H1 (cell line): ENCODE data around the gene MYNN. TPM values are rescaled to one million over a fixed set of nuclear protein-coding genes. Genes with fewer than 3 reads are reported as not detected.

Experiments used
- CTCF ChIA-PET: fragments of 300-600 bp; sonication (Branson Sonifier 250); formaldehyde crosslinking; loops from one replicate; lab custom pipeline; 2021; ENCODE audit not compliant: partially characterized antibody; lab: Charles Lee
- POLR2A ChIA-PET: fragments of 300-600 bp; sonication (Branson Sonifier 250); formaldehyde crosslinking; loops from one replicate; lab custom pipeline; 2021; ENCODE audit warnings: inconsistent platforms; ENCODE audit not compliant: partially characterized antibody; lab: Charles Lee
- DNase-seq, 2 experiments: peaks; one replicate each; pipeline versions ENCODE4 v3.0.0 to v3.0.0-alpha.2; 2010 to 2022; ENCODE audit warnings: low spot score in 2 of 2, low read depth in 1 of 2, mixed read lengths in 1 of 2
- FAIRE-seq: peaks from 2 replicates; lab custom pipeline; 2011; peaks lifted over from hg19 to GRCh38; lab: Jason Lieb, UNC
- H2AFZ ChIP-seq: 2 replicates; pipeline ENCODE4 v1.8.1; 2012; ENCODE audit warnings: low read length, inconsistent platforms
- H2AK5ac ChIP-seq: 2 replicates; pipeline ENCODE4 v1.6.1; 2013; ENCODE audit warnings: low read depth, low read length
- H2BK120ac ChIP-seq: replicated peaks from 2 replicates; pipeline ENCODE3; 2013; ENCODE audit warnings: low read depth, low read length, inconsistent platforms
- H2BK12ac ChIP-seq: 2 replicates; pipeline ENCODE4 v1.6.1; 2013; ENCODE audit warnings: low read depth, low read length
- H2BK15ac ChIP-seq: 2 replicates; pipeline ENCODE4 v1.6.1; 2013; ENCODE audit warnings: low read length
- H2BK20ac ChIP-seq: 2 replicates; pipeline ENCODE4 v1.6.1; 2013; ENCODE audit warnings: low read length
- H2BK5ac ChIP-seq: 2 replicates; pipeline ENCODE4 v1.6.1; 2013; ENCODE audit warnings: low read depth, low read length
- H3K14ac ChIP-seq: 2 replicates; pipeline ENCODE4 v1.6.1; 2013; ENCODE audit warnings: inconsistent platforms; ENCODE audit not compliant: insufficient read length
- H3K18ac ChIP-seq: 2 replicates; pipeline ENCODE4 v1.6.1; 2013; ENCODE audit warnings: low read length; ENCODE audit errors: extremely low read depth
- H3K23ac ChIP-seq: 2 replicates; pipeline ENCODE4 v1.6.1; 2013; ENCODE audit warnings: inconsistent platforms; ENCODE audit not compliant: insufficient read length
- H3K23me2 ChIP-seq: 2 replicates; pipeline ENCODE4 v1.6.1; 2013; ENCODE audit warnings: low read depth, low read length
- H3K27ac ChIP-seq: 2 replicates; pipeline ENCODE4 v1.6.1; 2011; ENCODE audit warnings: low read depth, low read length, inconsistent platforms
- H3K27me3 ChIP-seq, 4 experiments: replicated peaks in 1 of 4; 1 replicate in 1 of 4; 2 replicates in 3 of 4; pipeline versions ENCODE4 v1.6.1 to v1.8.1; 2011 to 2013; ENCODE audit warnings: low read length in 3 of 4, mild to moderate bottlenecking in 3 of 4, inconsistent platforms in 2 of 4, mixed read lengths in 2 of 4, moderate library complexity in 1 of 4; ENCODE audit not compliant: control insufficient read depth in 3 of 4, insufficient read depth in 3 of 4; ENCODE audit errors: extremely low read depth in 1 of 4
- H3K36me3 ChIP-seq, 4 experiments: 2 replicates each; pipeline versions ENCODE4 v1.6.1 to v1.8.1; 2011 to 2013; ENCODE audit warnings: mild to moderate bottlenecking in 4 of 4, low read length in 3 of 4, moderate library complexity in 2 of 4, control low read depth in 1 of 4, inconsistent platforms in 1 of 4; ENCODE audit not compliant: insufficient read depth in 4 of 4, control insufficient read depth in 2 of 4
- H3K4ac ChIP-seq: replicated peaks from 2 replicates; pipeline ENCODE3; 2013; ENCODE audit warnings: low read length, low read depth, mixed read lengths, inconsistent platforms; ENCODE audit not compliant: insufficient read length
- H3K4me1 ChIP-seq, 4 experiments: replicated peaks in 1 of 4; 1 replicate in 1 of 4; 2 replicates in 3 of 4; pipeline versions ENCODE4 v1.6.1 to v1.8.1; 2011 to 2013; ENCODE audit warnings: low read length in 3 of 4, inconsistent platforms in 2 of 4, mixed read lengths in 1 of 4; ENCODE audit not compliant: insufficient read depth in 4 of 4, control insufficient read depth in 3 of 4
- H3K4me2 ChIP-seq, 2 experiments: 2 replicates each; pipeline versions ENCODE4 v1.6.1 to v1.8.1; 2011 to 2013; ENCODE audit warnings: low read depth in 2 of 2, low read length in 2 of 2, control low read depth in 1 of 2, inconsistent platforms in 1 of 2, mild to moderate bottlenecking in 1 of 2; ENCODE audit not compliant: insufficient read depth in 1 of 2
- H3K4me3 ChIP-seq, 4 experiments: fragments of 200-600, 300-600 bp in 1 of 4; sonication (generic), shearing (Covaris generic), sonication (Bioruptor Twin) in 1 of 4; 2 replicates each; pipeline versions ENCODE4 v1.5.1 to v1.8.1; 2011 to 2016; ENCODE audit warnings: low read length in 4 of 4, low read depth in 3 of 4, control low read depth in 2 of 4, inconsistent platforms in 2 of 4, mild to moderate bottlenecking in 2 of 4, mixed read lengths in 1 of 4, moderate library complexity in 1 of 4; ENCODE audit not compliant: insufficient read depth in 2 of 4; ENCODE audit errors: extremely low read depth in 1 of 4
- H3K56ac ChIP-seq: replicated peaks from 2 replicates; pipeline ENCODE3; 2013; ENCODE audit warnings: low read depth, mild to moderate bottlenecking, mixed read lengths, low read length, inconsistent platforms; ENCODE audit not compliant: insufficient read length
- H3K79me1 ChIP-seq: 2 replicates; pipeline ENCODE4 v1.6.1; 2013; ENCODE audit warnings: low read depth, low read length, control low read depth
- H3K79me2 ChIP-seq, 2 experiments: 2 replicates each; pipeline versions ENCODE4 v1.6.1 to v1.8.1; 2012 to 2013; ENCODE audit warnings: low read length in 2 of 2, mild to moderate bottlenecking in 2 of 2, inconsistent platforms in 1 of 2; ENCODE audit not compliant: insufficient read depth in 2 of 2, control insufficient read depth in 1 of 2
- H3K9ac ChIP-seq, 4 experiments: replicated peaks in 1 of 4; 1 replicate in 1 of 4; 2 replicates in 3 of 4; pipeline versions ENCODE4 v1.6.1 to v1.8.1; 2011 to 2013; ENCODE audit warnings: low read depth in 3 of 4, low read length in 3 of 4, control low read depth in 2 of 4, mild to moderate bottlenecking in 2 of 4, moderate library complexity in 2 of 4, inconsistent platforms in 1 of 4; ENCODE audit errors: extremely low read depth in 1 of 4
- H3K9me3 ChIP-seq, 2 experiments: 2 replicates each; pipeline versions ENCODE4 v1.6.1 to v1.8.1; 2012 to 2013; ENCODE audit warnings: mild to moderate bottlenecking in 2 of 2, moderate library complexity in 2 of 2, control low read depth in 1 of 2, inconsistent platforms in 1 of 2, low read depth in 1 of 2, low read length in 1 of 2, mixed read lengths in 1 of 2; ENCODE audit not compliant: insufficient read depth in 2 of 2
- H4K20me1 ChIP-seq, 2 experiments: replicated peaks in 1 of 2; 2 replicates each; pipeline versions ENCODE3 to v1.8.1; 2011 to 2013; ENCODE audit warnings: inconsistent platforms in 2 of 2, low read length in 2 of 2, mild to moderate bottlenecking in 1 of 2; ENCODE audit not compliant: insufficient read depth in 2 of 2, control insufficient read depth in 1 of 2
- H4K5ac ChIP-seq: 2 replicates; pipeline ENCODE4 v1.6.1; 2013; ENCODE audit warnings: low read length, low read depth, mixed read lengths, inconsistent platforms; ENCODE audit not compliant: insufficient read length
- H4K8ac ChIP-seq: 2 replicates; pipeline ENCODE4 v1.8.0; 2013; ENCODE audit warnings: mild to moderate bottlenecking, moderate library complexity, low read length, inconsistent platforms; ENCODE audit not compliant: insufficient read depth; ENCODE audit errors: extremely low read depth
- H4K91ac ChIP-seq: replicated peaks from 2 replicates; pipeline ENCODE3; 2013; ENCODE audit warnings: low read length, mixed read lengths, inconsistent platforms; ENCODE audit not compliant: insufficient read length
- CBX5 ChIP-seq: fragments of 300-800, 300-1000 bp; sonication (generic); IDR thresholded peaks from 2 replicates; pipeline ENCODE4 v1.7.1; 2016; ENCODE audit warnings: antibody characterized with exemption, low read length, low read depth
- WGBS, 2 experiments: shearing (Covaris generic) in 1 of 2; methylation state at CpG; one replicate each; pipeline versions ENCODE4 v1.1.6 to v1.1.7; 2013 to 2015; ENCODE audit warnings: low lambda C conversion rate in 2 of 2, mixed read lengths in 2 of 2, inconsistent platforms in 1 of 2, low coverage in 1 of 2, missing lambda C conversion rate in 1 of 2; ENCODE audit not compliant: insufficient replicate concordance in 2 of 2, insufficient coverage in 1 of 2, insufficient read length in 1 of 2; ENCODE audit errors: extremely low coverage in 1 of 2, missing lambda C conversion rate in 1 of 2; 5-methylcytosine and 5-hydroxymethylcytosine counted together
- polyA plus RNA-seq, 7 experiments: library from polyadenylated mRNA; depleted of rRNA in 3 of 7; stranded (reverse) in 5 of 7; unstranded in 2 of 7; fragments of >200 nt in 5 of 7; fragments of 200-250 nt in 2 of 7; gene quantifications; 1 replicate in 5 of 7; 2 replicates in 1 of 7; 4 replicates in 1 of 7; pipeline versions ENCODE4 v1.2.1 to v1.2.3, GENCODE V29; 2011 to 2013; ENCODE audit warnings: missing spikeins in 2 of 7, mixed read lengths in 2 of 7
- total RNA-seq: library from RNA; stranded (reverse); fragmentation: NEBNext Ultra II Directional; extraction: Animal tissue kit (Norgen Biotek cat#: 25700); gene quantifications from 2 replicates; pipeline ENCODE4 v1.2.1, GENCODE V29; 2021

Gene MYNN
- total and polyA plus RNA-seq, 2 of the 8 experiments (the other 6 are each of a cell fraction or from before 2014, with no cell fraction given): 7.3 to 15.2 TPM

- no peak overlapping the region for H2AFZ ChIP-seq
- H3K23me2 ChIP-seq: no peaks in the 10 kb centered on the region; the same call in 1 of the 2 replicates
- H4K20me1 ChIP-seq: no peaks in the 10 kb centered on the region
- H3K4me3 ChIP-seq: no peak overlapping the region
- no peaks in the 10 kb centered on the region for H3K36me3 ChIP-seq
- no peak overlapping the region for H2BK5ac ChIP-seq
- no peak for FAIRE-seq
- no peak overlapping the region for H3K4ac ChIP-seq
- H2BK120ac ChIP-seq: no peak overlapping the region
- H3K9ac ChIP-seq: no peak overlapping the region
- no peak for DNase-seq
- no peak overlapping the region for H3K18ac ChIP-seq
- H3K4me1 ChIP-seq: peaks cover 0 to 5% (median 0%) of the 10 kb centered on the region in 4 experiments; a peak in 2 of 7 replicates
- POLR2A ChIA-PET: interaction anchor here (0.9 kb wide), 1 partner anchor 10 kb away, joined by 3 read pairs; no protein-coding TSS in a partner anchor
- H3K4me2 ChIP-seq: no peak overlapping the region
- CTCF ChIA-PET: interaction anchor here (1.7 kb wide), 1 partner anchor 9 kb away, joined by 5 read pairs; no protein-coding TSS in a partner anchor
- H2BK15ac ChIP-seq: no peak overlapping the region
- no peaks in the 10 kb centered on the region for H3K79me2 ChIP-seq
- H3K79me1 ChIP-seq: no peaks in the 10 kb centered on the region
- no peak overlapping the region for H2BK20ac ChIP-seq
- H2BK12ac ChIP-seq: no peak overlapping the region
- H2AK5ac ChIP-seq: no peak overlapping the region
- H4K8ac ChIP-seq: no peak overlapping the region
- H3K23ac ChIP-seq: no peak overlapping the region
- no peak overlapping the region for H4K91ac ChIP-seq
- no peak overlapping the region for H3K56ac ChIP-seq
- peaks cover 0 to 4% of the 10 kb centered on the region in 2 experiments; a peak in 1 of 4 replicates for H3K9me3 ChIP-seq
- WGBS, 2 experiments: 35% methylated on average over 2 of the region's 2 CpGs; no CpG with 5 or more reads in 1 of the 2 experiments
- no peak overlapping the region for H3K27ac ChIP-seq
- H3K14ac ChIP-seq: no peak overlapping the region
- no peaks in the 10 kb centered on the region for H3K27me3 ChIP-seq
- no peak overlapping the region for H4K5ac ChIP-seq
- no peak for TF ChIP-seq CBX5
These were observed 34.1 kb upstream of the MYNN start for GRCh38 chr3:169739067-169739466.
